DLD1 (cell line): ENCODE measurements around the gene TLR4.

ENCODE experiments used
- in situ Hi-C: cut with HindIII; loops from 2 replicates; pipeline ENCODE4 v1.10.0; 2017; ENCODE audit warnings: low sequenced_read_pairs

The TLR4 gene

DNA sequence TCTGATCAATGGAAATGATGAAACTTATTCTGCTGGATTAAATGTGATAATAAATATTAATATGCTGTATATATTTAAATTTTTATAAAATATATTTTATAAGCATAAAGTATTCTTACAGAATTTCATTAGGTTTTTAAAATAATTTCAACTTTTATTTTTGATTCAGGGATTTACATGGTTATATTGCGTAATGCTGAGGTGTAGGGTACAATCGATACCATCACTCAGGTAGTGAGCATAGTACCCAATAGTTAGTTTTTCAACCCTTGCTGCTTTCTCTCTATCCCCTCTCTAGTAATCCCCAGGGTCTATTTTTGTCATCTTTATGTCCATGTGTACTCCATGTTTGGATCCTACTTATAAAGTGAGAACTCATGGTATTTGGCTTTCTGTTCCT lies 5.7 kb downstream of the TLR4 start:
- in situ Hi-C loops = no loop called here

DNA sequence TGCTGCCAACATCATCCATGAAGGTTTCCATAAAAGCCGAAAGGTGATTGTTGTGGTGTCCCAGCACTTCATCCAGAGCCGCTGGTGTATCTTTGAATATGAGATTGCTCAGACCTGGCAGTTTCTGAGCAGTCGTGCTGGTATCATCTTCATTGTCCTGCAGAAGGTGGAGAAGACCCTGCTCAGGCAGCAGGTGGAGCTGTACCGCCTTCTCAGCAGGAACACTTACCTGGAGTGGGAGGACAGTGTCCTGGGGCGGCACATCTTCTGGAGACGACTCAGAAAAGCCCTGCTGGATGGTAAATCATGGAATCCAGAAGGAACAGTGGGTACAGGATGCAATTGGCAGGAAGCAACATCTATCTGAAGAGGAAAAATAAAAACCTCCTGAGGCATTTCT lies 10.1 kb downstream of the TLR4 start:
- in situ Hi-C loops = no loop called here

DNA sequence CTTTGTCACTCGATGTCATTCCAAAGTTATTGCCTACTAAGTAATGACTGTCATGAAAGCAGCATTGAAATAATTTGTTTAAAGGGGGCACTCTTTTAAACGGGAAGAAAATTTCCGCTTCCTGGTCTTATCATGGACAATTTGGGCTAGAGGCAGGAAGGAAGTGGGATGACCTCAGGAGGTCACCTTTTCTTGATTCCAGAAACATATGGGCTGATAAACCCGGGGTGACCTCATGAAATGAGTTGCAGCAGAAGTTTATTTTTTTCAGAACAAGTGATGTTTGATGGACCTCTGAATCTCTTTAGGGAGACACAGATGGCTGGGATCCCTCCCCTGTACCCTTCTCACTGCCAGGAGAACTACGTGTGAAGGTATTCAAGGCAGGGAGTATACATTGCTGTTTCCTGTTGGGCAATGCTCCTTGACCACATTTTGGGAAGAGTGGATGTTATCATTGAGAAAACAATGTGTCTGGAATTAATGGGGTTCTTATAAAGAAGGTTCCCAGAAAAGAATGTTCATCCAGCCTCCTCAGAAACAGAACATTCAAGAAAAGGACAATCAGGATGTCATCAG lies 11.3 kb downstream of the TLR4 start:
- in situ Hi-C loops = no loop called here

DNA sequence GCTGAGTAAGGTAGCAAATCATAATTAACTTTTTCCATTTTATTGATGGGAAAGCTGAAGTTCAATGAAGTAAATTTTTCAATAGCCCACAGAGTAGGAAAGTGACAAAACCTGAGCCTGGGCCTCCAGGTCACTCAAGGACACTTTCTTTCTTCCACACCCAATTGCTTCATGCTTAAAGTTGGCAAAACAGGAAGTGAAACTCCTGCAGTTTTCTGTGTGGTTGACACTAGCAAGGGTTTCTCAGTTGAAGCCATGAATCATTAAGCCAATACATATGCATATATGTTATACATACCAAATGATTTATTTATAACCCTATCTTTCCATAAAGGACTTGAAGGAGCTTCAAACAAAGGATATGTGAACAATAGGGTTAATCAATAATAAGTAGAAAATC lies 13.9 kb downstream of the TLR4 start:
- in situ Hi-C loops = no loop called here

DNA sequence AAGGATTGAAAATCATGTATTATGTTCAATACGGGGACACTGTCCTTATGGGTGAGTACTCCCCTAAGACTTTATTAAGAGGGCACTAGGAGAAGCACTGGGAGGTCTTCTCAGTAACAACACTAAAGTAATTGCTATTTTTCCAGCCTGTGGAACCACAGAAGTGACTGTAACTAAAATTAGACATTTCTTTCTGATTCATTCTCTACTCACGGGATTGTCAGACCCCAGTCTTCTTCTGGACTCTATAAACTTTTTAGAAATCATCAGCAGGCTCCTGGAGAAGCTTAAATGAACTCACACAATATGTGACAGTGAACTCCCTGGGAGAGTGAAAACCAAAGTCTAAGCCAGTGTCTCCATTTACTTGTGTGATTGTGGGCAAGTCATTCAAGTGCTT lies 14.5 kb downstream of the TLR4 start:
- in situ Hi-C loops = no loop called here

DNA sequence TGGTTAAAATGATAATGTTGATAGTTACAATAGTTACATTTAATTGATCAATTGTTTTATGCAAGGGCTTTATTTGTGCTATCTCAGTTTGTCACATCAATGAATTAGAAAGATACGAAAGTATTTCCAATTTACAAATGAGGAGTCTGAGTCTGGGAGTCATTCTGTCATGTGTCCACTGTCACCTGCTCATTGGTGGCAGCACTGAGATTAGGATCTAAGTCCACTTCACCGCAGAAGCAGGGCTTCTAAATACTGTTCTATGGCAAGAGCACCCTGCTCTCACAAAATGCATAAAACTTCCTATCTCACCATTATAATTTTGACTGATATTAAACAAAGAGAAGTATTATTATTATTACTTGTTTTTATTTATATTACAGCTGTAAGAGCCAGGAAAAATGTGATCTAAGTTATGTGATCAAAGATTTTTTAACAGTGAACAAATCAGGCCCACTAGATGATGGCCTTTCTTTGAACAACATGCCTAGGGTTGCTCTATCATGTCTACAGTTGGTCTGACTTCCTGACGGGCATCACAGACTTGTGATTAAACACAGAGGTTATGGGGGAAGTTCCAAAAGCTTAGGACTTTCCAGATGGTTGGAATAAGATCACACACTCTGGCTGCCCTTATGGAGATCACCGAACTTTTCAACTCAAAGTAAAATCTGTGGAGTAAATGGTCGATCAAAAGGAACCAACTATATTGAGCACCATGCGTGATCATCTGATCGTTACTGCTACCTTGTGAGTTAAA lies 15.1 kb downstream of the TLR4 start:
- in situ Hi-C loops = no loop called here

DNA sequence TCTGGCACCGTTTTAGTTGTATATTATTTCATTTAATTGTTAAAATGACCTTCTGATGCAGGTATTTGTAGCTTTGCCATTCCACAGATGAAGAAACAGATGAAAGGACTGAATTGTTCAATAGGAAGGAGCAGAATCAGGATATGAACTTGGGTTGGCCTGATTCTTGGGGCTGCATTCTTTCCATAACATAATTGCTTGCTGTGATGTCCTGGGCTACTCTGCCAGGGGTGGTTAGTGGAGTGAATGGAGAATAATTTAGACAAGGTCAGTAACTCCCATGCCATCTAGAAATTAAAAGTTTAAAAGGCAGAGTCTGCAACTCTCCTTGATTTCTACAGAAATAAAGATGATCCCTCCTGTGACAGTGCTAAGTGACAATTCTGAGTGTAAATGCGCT lies 15.9 kb downstream of the TLR4 start:
- in situ Hi-C loops = no loop called here

- in situ Hi-C loops = no loop called here
Observed at GRCh38 chr9:117720555-117720954, 16.4 kb downstream of the TLR4 start.

- in situ Hi-C loops = no loop called here
Observed at GRCh38 chr9:117720987-117721386, 16.8 kb downstream of the TLR4 start.

DNA sequence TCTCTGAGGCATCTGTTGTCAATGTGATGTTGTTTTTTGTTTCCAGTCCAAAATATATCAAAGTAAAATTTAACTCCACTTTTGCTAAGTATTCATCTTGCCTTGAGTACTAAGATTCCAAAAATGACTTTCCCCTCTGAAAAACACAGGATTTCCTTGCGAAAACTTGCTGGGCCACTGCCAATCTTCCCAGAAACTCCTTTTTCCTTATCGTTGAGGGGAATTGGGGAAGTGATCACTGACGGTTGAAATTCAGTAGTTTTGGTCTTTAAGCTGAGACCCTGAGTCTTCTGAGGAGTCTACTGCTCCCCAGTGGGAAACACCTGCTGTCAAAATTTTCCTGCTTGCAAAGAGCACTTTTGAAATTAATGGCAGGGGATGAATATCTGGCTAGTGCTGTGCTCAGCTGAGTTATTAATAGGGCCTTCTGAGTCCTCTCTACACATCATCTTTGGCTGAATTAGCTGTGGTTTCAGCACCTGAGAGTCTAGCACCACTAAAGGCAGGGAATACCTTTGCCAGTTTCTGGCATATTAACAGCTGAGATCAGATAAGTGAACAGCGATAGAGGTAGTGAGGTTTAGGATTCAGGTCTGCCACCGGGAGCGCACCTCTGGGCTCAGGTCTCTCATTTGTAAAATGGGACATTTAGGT lies 18.0 kb downstream of the TLR4 start:
- in situ Hi-C loops = no loop called here

DNA sequence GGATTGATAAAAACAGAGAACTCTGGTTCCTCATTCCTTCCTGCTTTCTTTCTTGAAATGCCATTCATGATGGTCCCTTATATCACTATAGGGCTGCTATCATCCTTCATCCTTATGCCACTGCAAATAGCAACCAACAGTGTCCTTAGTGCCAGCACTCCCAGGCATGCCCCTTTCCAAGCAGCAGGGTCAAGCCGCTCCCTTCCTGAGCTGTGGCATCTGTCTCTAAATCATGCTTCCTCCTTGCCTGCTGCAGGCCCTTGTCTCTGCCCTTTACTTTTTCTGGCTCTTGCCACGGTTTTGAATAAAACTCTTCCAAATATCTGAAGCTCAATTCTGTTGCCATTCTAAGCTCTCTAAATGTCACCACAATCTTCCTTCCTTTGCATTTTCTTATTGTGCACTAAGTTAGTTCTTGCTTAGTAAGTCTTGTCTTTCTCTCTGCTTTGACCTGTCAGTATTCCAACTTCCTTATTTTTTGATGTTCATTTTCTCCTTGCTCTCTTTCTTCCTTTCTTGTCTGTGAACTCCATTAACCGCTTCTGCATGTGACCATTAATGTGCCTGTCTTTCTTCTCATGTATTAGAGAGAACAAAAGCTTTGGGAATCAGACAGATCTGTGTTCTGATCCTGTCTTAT lies 19.9 kb downstream of the TLR4 start:
- in situ Hi-C loops = no loop called here

GRCh38 chr9:117725426-117725887 lies 21.3 kb downstream of the TLR4 start:
- in situ Hi-C loops = no loop called here

GRCh38 chr9:117729375-117729774 lies 25.2 kb downstream of the TLR4 start:
- in situ Hi-C loops = no loop called here

DNA sequence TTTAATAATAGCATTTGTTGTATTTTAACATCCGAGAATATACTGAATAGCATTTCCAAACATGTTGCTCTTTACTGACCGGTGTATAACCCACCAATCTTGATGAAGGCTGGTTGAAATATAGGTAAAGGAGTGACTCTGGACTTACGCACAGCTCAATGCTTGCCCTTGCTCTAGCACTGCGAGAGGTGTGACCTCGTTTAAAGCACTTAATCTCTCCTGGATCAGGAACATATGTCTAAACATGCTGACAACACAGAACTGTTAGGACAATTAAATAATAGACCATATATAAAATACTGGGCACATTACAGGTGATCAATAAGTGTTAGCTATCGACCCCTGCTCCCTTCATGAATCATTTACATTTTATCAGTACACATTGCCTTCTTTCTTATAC lies 28.3 kb downstream of the TLR4 start:
- in situ Hi-C loops = no loop called here

DNA sequence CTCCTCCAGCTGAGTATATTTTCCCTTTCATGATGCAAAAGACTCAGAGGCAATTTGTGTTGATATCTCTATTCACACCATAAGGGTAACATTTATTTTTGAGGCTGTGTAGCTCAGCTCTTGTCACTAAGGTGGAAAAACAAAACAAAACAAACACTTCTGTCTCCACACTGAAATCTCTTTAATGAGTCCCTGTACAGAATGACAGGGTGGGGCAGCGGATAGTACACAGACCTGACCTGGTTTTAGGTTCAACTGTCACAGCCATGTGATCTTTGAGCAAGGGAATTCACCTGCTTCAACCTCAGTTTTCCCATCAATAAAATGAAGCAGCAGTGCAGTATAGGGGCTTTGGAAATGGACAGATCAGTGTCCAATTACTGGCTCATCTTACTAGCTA lies 29.3 kb downstream of the TLR4 start:
- in situ Hi-C loops = no loop called here

DNA sequence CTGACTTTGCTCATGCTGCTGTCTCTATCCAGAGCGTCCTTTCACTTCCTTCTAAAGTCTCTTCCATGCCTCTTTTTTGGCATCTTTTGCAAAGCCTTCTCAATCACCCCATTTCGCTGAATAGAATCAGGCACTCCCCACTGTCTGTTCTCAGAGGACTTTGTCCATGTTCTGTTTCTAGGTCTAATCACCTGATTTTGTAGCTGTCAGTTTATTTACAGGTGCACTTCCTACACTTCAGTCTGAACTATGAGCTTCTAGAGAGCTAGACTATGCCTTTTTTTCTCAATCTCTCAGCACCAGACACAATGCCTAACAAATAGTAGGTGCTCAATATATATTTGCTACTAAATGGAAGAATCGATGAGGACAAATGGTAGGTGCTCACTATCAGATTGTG lies 29.9 kb downstream of the TLR4 start:
- in situ Hi-C loops = no loop called here

GRCh38 chr9:117734523-117735314 lies 30.5 kb downstream of the TLR4 start:
- in situ Hi-C loops = no loop called here

GRCh38 chr9:117737721-117738226 lies 33.6 kb downstream of the TLR4 start:
- in situ Hi-C loops = no loop called here

GRCh38 chr9:117739206-117739605 lies 35.0 kb downstream of the TLR4 start:
- in situ Hi-C loops = no loop called here

- in situ Hi-C loops = no loop called here
Observed at GRCh38 chr9:117739624-117740347, 35.6 kb downstream of the TLR4 start.
